ENCODE measurements around the gene ZNF560.

The ZNF560 gene

DNA sequence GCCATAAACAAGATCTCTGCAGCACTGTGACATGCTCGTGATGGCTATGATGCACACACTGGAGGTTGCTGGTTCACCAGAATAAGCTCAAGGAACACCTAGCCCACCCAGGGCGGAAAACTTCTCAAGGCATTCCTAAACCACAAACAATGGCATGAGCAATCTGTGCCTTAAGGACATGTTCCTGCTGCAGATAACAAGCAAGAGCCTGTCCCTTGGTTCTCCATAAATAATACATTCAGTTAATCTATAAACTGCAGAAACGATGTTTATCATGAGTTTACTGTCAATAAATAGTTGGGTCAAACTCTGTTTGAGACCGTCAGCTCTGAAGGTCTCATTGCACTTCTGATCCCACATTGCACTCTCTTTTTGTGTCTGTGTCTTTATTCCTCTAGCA is 44.5 kb downstream of the ZNF560 start:
- peaks cover 33 to 89% (median 83%) of the 10 kb centered on the region in 5 donors for H3K9me3 ChIP-seq (ENCODE audit: control insufficient read depth in 5 of 5, low read length in 5 of 5)

DNA sequence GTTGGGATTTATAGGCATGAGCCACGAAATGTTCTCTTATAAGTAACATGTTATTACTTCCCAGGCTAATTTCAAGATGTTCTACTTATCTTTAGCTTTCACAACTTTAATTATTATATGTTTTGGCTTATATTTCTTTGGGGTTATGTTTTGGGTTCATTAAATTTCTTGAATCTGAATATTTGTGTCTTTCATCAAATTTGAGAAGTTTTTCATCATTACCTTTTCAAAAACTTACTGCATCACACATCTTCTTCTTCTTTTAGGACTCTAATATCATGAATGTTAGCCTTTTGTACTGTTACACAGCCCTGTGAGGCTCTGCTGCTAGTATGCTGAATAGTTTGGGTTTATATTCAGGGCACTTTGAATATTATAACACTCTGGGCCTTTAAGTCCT is 53.4 kb downstream of the ZNF560 start:
- H3K36me3 ChIP-seq (ENCODE audit: control insufficient read depth in 5 of 5, insufficient read depth in 5 of 5, low read length in 5 of 5) = peaks cover 0 to 8% (median 0%) of the 10 kb centered on the region in 5 donors
- H3K27ac ChIP-seq (ENCODE audit: low read depth, low read length) = no peak overlapping the region
- H3K27me3 ChIP-seq (ENCODE audit: control insufficient read depth in 5 of 5, insufficient read depth in 4 of 5, low read length in 5 of 5) = no peaks in the 10 kb centered on the region
- H3K4me3 ChIP-seq (ENCODE audit: low read depth in 1 of 5, low read length in 5 of 5) = peak overlapping the region in 3 of 5 donors; percentile 4 to 29 (median 7)
- H3K9me3 ChIP-seq (ENCODE audit: control insufficient read depth in 5 of 5, low read length in 5 of 5) = peaks cover 6 to 59% (median 45%) of the 10 kb centered on the region in 5 donors
- H3K4me1 ChIP-seq (ENCODE audit: control insufficient read depth in 5 of 5, insufficient read depth in 5 of 5, low read length in 5 of 5) = no peaks in the 10 kb centered on the region
- no peak overlapping the region for H3K9ac ChIP-seq (ENCODE audit: low read length in 5 of 5)

More for the DNA sequence above, 44.5 kb downstream of the ZNF560 start:
- Histone ChIP-seq H3K4me1 (ENCODE audit: control insufficient read depth in 5 of 5, insufficient read depth in 5 of 5, low read length in 5 of 5) (no peaks in the 10 kb centered on the region), H3K9ac (ENCODE audit: low read length in 5 of 5) (no peak overlapping the region), H3K27me3 (ENCODE audit: control insufficient read depth in 5 of 5, insufficient read depth in 4 of 5, low read length in 5 of 5) (no peaks in the 10 kb centered on the region), H3K27ac (ENCODE audit: low read depth, low read length) (no peak overlapping the region), H3K4me3 (ENCODE audit: low read depth in 1 of 5, low read length in 5 of 5) (peak overlapping the region in 4 of 5 donors; percentile 5 to 53 (median 22)), H3K36me3 (ENCODE audit: control insufficient read depth in 5 of 5, insufficient read depth in 5 of 5, low read length in 5 of 5) (no peaks in the 10 kb centered on the region)

DNA sequence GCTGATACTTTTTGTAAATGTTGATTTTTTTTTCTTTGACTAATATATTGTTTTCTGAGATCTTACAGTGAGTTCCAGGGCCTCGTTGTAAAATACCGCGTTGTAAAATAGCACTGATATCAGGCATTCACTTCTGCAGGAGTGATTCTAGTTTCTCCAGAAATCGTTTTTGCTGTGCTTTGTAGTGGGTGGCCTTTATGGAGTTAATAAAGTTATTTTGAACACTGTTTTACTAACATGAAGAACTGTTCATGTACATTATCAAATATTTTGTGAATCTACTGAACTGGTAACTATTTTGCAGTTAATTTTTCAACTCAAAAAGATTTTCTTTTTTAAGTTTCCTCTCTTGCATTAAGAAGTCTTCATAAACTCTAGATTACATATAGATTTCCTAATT is 62.1 kb downstream of the ZNF560 start:
- Histone ChIP-seq H3K9ac (ENCODE audit: low read length in 5 of 5) (no peak overlapping the region), H3K36me3 (ENCODE audit: control insufficient read depth in 5 of 5, insufficient read depth in 5 of 5, low read length in 5 of 5) (peaks cover 4 to 18% (median 13%) of the 10 kb centered on the region in 5 donors), H3K4me3 (ENCODE audit: low read depth in 1 of 5, low read length in 5 of 5) (peak overlapping the region in 3 of 5 donors; percentile 88 to 94 (median 93)), H3K9me3 (ENCODE audit: control insufficient read depth in 5 of 5, low read length in 5 of 5) (peaks cover 0 to 4% (median 0%) of the 10 kb centered on the region in 5 donors), H3K27ac (ENCODE audit: low read depth, low read length) (no peak overlapping the region), H3K4me1 (ENCODE audit: control insufficient read depth in 5 of 5, insufficient read depth in 5 of 5, low read length in 5 of 5) (peaks cover 5 to 24% (median 21%) of the 10 kb centered on the region in 5 donors), H3K27me3 (ENCODE audit: control insufficient read depth in 5 of 5, insufficient read depth in 4 of 5, low read length in 5 of 5) (no peaks in the 10 kb centered on the region)

DNA sequence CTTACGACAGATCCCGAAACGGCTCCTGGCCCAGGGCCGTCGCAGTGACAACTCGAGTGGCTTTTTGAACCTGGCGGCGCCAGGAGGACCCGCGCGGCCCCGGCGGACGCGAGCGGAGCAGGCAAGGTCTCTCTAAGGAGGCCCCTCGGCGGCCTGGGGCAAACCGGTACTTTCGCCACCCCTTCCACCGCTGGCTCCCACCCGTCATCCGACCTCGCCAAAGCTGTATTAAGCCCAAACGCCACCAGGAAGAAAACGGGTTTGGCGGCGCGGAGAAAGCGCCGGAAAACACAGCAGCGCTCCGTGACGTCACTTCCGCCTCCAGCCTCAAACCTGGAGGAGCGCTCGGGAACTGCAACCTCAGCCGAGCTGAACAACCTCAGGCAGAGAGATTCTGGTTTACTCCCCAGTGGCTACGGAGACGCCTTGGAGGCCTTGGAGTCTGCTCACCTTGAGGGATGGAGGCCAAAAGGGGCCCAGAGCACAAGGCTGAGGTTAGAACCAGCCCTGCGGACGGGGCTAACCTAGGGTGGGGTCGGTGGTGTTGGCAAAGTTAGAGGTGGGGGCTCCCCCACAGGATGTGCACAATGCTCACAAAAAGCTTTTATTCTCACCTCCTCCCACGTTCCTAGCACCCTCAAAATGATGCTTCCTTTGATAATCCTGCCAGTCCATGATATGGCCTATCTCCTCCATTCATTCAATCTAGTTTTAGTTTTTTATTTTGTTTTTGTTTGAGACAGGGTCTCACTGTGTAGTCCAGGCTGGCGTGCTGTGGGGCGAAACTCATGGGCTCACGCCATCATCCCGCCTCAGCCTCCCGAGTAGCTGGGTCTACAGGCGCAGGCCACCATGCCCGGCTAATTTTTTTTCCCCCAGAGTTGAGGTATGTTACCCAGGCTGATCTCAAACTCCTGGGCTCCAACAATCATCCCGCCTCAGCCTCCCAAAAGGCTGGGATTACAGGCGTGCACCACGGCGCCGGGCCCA is 62.8 kb downstream of the ZNF560 start, which contains the start of gene ZNF266:
Gene ZNF266 (minus strand): TSS at position 295 of the 990 bp plus-strand sequence. CDS start 15,484 bp downstream, outside the sequence.
- peak within 1 kb of the TSS; percentile 78 for H3K27ac ChIP-seq (ENCODE audit: low read depth, low read length)
- H3K9ac ChIP-seq (ENCODE audit: low read length in 5 of 5) = peak within 1 kb of the TSS; percentile 89 to 97 (median 94)
- no peaks in the 10 kb centered on the region for H3K27me3 ChIP-seq (ENCODE audit: control insufficient read depth in 5 of 5, insufficient read depth in 4 of 5, low read length in 5 of 5)
- H3K4me1 ChIP-seq (ENCODE audit: control insufficient read depth in 5 of 5, insufficient read depth in 5 of 5, low read length in 5 of 5) = peaks cover 5 to 24% (median 21%) of the 10 kb centered on the region in 5 donors
- peaks cover 4 to 26% (median 21%) of the 10 kb centered on the region in 5 donors for H3K36me3 ChIP-seq (ENCODE audit: control insufficient read depth in 5 of 5, insufficient read depth in 5 of 5, low read length in 5 of 5)
- H3K4me3 ChIP-seq (ENCODE audit: low read depth in 1 of 5, low read length in 5 of 5) = peak within 1 kb of the TSS; percentile 88 to 99 (median 94)
- H3K9me3 ChIP-seq (ENCODE audit: control insufficient read depth in 5 of 5, low read length in 5 of 5) = peaks cover 0 to 4% (median 0%) of the 10 kb centered on the region in 5 donors

DNA sequence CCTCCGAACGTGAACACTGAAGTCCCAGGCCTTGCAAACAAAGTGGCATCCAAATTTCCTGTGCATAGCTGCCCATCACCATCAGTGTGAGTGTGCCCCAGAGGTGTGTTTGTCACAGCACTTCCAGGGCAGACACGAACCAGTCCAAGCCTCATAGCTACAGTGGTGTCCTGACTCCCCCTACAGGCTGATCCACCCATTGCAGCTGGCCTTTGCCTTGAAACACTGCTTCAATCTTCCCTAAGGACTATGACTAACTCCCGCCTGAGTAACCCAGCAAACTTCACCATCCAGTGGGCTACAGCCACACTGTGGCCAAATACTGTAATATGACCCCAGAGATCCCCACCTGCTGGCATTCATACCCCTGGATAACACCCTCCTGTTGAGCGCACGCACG is 66.9 kb downstream of the ZNF560 start:
- Histone ChIP-seq H3K4me3 (ENCODE audit: low read depth in 1 of 5, low read length in 5 of 5) (no peak overlapping the region), H3K36me3 (ENCODE audit: control insufficient read depth in 5 of 5, insufficient read depth in 5 of 5, low read length in 5 of 5) (peaks cover 5 to 51% (median 44%) of the 10 kb centered on the region in 5 donors), H3K9ac (ENCODE audit: low read length in 5 of 5) (no peak overlapping the region), H3K27ac (ENCODE audit: low read depth, low read length) (no peak overlapping the region), H3K4me1 (ENCODE audit: control insufficient read depth in 5 of 5, insufficient read depth in 5 of 5, low read length in 5 of 5) (peaks cover 5 to 24% (median 21%) of the 10 kb centered on the region in 5 donors), H3K9me3 (ENCODE audit: control insufficient read depth in 5 of 5, low read length in 5 of 5) (peaks cover 0 to 5% (median 0%) of the 10 kb centered on the region in 5 donors), H3K27me3 (ENCODE audit: control insufficient read depth in 5 of 5, insufficient read depth in 4 of 5, low read length in 5 of 5) (no peaks in the 10 kb centered on the region)

DNA sequence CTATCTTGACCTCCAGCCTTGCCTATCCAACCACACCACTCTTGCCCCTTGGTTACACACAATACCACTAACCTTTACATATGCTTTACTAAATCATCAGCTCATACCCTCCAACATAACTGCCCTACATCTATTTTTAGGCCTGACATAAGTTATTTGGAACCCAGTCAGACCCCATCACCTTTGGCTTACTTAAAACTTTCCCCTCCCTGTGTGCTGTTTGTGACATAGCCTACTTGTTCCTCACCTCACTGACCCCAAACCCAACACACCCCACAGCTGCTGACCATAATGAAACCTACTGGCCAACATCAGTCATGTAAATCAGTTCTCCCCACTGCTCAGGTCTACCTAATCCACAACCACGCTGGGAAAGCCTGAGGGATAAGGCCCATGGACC is 68.0 kb downstream of the ZNF560 start:
- Histone ChIP-seq H3K27ac (ENCODE audit: low read depth, low read length) (no peak overlapping the region), H3K9me3 (ENCODE audit: control insufficient read depth in 5 of 5, low read length in 5 of 5) (peaks cover 0 to 11% (median 0%) of the 10 kb centered on the region in 5 donors), H3K36me3 (ENCODE audit: control insufficient read depth in 5 of 5, insufficient read depth in 5 of 5, low read length in 5 of 5) (peaks cover 6 to 60% (median 50%) of the 10 kb centered on the region in 5 donors), H3K9ac (ENCODE audit: low read length in 5 of 5) (no peak overlapping the region), H3K27me3 (ENCODE audit: control insufficient read depth in 5 of 5, insufficient read depth in 4 of 5, low read length in 5 of 5) (no peaks in the 10 kb centered on the region), H3K4me3 (ENCODE audit: low read depth in 1 of 5, low read length in 5 of 5) (no peak overlapping the region), H3K4me1 (ENCODE audit: control insufficient read depth in 5 of 5, insufficient read depth in 5 of 5, low read length in 5 of 5) (peaks cover 5 to 15% (median 13%) of the 10 kb centered on the region in 5 donors)

DNA sequence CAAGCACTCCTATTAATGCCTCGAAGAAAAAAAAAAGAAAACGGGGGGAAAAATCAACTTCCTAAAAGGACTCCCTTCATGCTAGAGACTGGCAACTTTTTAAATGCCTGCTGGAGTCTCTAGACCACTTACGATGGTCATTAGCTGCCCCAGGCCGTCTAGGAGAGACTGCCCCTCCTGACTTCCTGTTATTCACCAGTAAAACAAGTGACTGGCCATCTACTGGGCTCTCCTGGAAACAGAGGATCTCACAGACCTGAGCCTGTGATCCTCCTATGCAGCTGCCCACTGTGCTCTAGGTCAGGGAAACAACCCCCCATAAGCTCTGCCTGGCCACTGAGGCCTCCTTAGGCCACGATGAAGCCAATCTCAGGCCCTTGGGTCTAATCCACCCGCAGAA is 70.5 kb downstream of the ZNF560 start:
- Histone ChIP-seq H3K9me3 (ENCODE audit: control insufficient read depth in 5 of 5, low read length in 5 of 5) (peaks cover 2 to 26% (median 7%) of the 10 kb centered on the region in 5 donors), H3K27me3 (ENCODE audit: control insufficient read depth in 5 of 5, insufficient read depth in 4 of 5, low read length in 5 of 5) (no peaks in the 10 kb centered on the region), H3K36me3 (ENCODE audit: control insufficient read depth in 5 of 5, insufficient read depth in 5 of 5, low read length in 5 of 5) (peaks cover 13 to 80% (median 70%) of the 10 kb centered on the region in 5 donors), H3K4me1 (ENCODE audit: control insufficient read depth in 5 of 5, insufficient read depth in 5 of 5, low read length in 5 of 5) (no peaks in the 10 kb centered on the region), H3K4me3 (ENCODE audit: low read depth in 1 of 5, low read length in 5 of 5) (no peak overlapping the region), H3K9ac (ENCODE audit: low read length in 5 of 5) (no peak overlapping the region), H3K27ac (ENCODE audit: low read depth, low read length) (no peak overlapping the region)

Measured in subcutaneous abdominal adipose tissue (tissue), 5 donors.